GDM1 (cell line): Measurements from ENCODE around the gene SENP8.
A peak's percentile ranks its signal among the peaks of the same experiment; 100 is the strongest.
"Not testable (repeated sequence)": the region's sequence is repeated elsewhere in the genome, so short reads cannot be mapped to it uniquely, and the experiment has no call there.

Experiments used
- DNase-seq: peaks from one replicate; lab custom pipeline; 2025; lab: John Stamatoyannopoulos, UW

Gene SENP8

DNA sequence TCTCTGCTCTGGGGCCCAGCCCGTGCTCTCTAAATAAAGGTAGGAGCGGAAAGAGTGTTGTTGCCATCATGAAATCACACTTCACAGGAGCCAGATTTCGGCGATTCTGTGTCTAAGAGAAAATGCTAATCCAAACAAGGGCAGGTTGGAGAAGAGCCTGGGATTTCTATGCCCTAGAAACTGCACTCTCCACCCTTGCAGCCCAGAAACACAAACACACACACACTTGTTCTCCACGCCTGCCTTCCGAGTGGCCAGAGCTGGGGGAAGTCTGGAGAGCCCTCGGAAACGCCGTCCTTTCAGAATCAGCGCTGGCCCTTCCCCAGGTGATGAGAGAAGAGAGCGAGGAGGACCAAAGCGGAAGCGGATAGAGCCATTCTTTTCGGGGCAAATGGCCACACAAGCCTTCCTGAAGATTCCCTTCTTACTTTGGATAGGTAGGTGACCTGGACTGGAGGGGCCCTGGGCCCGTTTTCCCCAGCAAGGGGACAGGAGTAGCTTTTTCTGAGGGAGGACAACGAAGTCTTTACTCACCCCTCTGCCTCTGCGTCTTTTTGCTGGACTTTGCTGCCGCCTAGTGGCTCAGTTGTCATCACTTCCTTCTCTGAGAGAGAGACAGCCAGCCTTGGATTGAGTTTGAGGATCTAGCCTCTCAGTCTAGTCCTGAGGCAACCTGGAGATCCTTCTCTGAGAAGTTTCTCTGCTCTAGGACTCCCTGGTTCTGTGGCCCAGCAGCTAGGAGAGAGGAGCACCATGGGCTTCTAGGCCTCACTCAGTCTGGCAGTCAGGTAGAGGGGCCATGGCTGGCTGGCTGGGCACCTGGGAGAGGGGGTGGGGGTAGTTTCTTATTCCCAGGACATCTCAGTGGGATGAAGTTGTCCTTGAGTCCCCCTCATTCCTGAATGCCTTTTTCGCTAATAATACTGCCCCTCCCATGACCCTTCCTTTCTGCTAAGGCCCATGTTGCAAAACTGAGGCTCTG, 37.7 kb downstream of the SENP8 start:
- peak; percentile 68 for DNase-seq

DNA sequence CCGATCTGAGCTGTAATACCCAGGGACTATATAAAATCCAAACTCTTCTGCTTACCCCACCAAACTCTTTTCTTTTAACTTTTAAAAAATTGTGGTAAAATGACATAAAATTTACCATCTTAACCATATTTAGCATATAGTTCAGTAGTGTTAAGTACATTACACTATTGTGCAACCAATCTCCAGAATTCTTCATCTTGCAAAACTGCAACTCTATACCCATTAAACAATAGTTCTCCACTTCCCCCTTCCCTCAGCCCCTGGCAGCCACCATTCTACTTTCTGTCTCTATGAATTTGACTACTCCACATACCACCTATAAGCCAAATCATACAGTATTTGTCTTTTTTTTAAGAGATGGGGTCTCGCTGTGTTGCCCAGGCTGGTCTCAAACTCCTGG, 38.7 kb downstream of the SENP8 start:
- DNase-seq: no peak

DNA sequence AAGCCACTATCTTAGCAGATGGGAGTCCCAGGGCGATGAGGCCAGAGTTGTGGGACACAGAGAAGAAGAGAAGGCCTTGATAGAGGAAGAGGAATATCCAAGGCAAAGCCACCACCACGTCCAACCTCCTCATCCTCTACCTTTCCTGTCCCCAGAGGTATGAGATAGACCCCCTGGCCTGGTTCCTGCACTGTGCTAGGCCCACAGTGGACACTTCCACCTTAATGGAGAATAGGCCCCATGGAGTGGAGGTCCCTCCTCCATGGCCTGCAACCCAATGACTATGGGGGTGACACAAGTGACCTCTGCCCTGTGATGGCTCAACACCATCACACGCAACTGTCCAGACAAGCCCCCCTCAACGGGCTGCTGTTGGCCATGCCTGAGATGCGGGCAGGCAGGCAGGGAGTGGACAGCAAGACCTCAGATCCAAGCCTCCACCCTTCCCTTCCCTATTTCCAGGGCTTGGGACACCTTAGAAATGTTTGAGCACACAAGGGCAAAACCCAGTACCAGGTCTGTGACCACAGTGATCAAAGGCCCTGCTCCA, 42.6 kb downstream of the SENP8 start:
- no peak for DNase-seq

DNA sequence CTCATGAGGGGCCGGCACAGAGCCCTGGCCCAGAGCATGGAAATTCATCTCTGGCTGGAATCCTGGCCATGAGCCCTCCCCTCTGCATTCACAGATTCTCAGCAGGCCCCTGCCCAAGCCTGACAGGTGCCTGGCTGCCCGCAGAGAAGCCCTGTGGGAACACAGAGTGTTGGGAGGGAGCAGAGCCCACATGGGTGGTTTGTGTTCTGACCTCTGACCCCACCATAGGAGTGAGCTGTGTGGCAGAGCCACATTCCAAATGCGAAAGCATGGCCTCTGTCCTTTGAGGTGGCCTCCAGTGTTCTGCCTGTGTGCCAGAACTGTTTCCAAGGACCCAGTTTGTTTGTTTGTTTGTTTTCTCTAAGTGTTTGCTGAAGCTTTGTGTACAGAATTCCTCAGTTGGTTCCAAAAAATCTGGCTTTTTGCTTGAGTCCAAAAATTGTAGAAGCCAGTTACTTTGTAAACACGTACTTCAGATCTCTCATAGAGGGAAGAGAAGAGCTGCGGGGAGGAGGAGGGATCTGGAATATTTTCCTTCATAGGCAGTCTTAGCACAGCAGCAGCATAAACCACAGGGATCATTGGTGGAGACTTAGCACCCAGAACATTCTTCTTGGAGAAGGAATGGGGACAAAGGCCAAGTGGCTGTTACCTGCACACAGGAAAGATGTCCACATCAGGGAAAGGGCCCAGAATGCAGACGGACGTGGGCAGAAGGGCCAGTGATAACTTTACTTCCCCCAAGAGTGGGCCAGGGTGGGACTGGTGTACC, 43.3 kb downstream of the SENP8 start:
- DNase-seq: no peak

GRCh38 chr15:72162569-72162968, 44.4 kb downstream of the SENP8 start:
- no peak for DNase-seq

DNA sequence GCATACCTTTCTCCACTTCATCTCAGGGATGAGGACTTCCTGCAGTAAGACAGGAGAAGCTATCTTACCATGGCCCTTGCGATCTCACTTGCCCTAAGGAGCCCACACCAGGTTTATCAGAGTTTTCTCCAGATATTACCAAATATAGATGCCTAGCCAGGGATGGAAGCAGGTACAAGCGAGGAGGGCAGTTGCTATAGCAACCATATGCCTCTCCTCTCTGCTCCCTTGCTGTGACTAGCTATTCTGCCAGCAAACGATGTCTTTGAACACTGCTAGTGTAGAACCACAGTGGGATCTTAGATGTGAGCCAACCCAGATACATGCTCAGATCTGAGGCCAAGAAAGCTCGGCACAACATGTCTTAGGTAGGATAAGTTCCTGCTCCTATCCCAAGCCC, 45.5 kb downstream of the SENP8 start:
- DNase-seq: no peak

DNA sequence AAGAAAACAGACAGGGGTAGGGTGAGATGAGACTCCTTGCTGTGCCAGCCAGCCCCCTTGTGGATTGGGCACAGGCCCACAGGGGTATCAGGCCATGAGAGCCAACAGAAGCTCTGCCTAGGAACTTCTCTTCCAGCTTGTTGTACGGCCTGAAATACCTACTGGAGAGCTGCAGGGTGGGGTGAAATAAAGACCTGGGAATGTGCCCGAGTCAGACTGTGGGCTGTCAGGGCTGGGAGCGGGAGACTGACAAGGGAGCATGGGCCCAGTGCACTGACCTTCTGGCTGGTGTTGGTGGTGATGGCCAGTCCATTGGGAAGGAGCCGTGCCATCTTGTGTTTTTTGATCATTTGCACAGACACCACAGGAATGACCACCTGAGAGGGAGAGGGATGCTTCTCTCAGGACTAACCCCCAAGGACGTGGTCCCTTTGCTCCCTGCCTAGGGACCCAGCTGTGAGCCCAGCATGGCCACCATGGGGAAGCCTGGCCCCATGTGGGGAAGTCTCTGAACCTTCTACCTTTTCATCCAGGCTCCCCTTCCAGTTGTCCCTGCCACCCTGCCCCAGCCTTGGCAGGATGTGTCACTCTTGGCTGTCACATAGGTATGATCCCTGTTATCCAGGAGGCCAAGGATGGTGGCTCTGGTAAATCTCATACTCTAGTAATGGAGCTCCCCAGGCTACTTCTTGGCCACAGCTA, 48.7 kb downstream of the SENP8 start:
- DNase-seq: no peak

DNA sequence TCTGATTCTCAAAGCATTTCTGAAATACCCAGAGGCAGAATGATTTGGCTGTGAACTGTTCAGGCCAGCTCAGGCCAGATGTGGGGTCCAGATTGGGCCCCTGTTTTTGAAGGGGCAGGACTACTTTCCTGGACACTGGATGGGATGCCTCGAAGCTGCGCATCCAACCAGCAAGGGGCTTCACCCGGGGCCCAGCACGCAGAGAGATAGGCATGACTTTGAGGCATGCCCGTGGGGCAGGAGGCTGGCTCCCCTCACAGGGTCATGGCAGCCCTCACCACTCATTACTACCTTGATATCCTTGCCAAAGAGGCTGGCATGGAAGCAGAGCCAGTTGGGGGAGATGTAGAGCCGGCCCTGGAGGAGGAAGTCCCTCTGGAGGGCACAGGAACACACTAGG, 49.2 kb downstream of the SENP8 start:
- no peak for DNase-seq

DNA sequence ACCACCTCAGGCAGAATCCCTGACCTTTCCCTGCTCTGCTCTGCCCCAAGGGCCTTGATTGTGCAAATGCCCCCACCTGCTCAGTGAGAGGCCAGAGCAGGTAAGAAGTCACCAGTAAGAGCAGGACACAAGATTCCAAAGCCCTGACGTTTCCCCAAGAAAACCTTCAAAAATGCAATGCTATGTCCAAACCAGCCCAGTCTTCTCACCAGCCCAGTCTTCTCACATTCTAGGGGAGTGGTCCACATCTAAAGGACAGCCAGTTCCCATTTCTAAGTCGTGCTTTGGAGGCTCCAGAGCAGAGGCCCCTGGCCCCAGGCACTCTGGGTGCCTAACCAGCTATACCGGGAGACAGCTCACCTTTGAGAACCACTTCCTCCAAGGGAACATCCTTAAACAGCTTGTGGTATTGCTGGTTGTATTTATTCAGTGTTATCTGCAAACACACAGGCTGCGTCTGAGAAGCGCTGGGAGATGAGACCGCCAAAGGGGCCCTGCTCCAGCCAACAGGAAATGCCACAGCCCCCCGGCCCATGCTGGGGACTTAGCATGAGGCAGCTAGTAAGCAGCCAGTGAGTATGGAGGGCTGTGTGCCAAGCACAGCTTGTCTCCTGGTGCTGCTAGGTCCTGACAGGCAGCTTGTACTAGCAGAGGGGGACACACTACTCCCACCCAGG, 50.1 kb downstream of the SENP8 start:
- DNase-seq: peak; percentile 54

- no peak for DNase-seq
Measured at GRCh38 chr15:72168808-72169190, 50.6 kb downstream of the SENP8 start.

GRCh38 chr15:72169236-72169920, 51.2 kb downstream of the SENP8 start:
- no peak for DNase-seq

DNA sequence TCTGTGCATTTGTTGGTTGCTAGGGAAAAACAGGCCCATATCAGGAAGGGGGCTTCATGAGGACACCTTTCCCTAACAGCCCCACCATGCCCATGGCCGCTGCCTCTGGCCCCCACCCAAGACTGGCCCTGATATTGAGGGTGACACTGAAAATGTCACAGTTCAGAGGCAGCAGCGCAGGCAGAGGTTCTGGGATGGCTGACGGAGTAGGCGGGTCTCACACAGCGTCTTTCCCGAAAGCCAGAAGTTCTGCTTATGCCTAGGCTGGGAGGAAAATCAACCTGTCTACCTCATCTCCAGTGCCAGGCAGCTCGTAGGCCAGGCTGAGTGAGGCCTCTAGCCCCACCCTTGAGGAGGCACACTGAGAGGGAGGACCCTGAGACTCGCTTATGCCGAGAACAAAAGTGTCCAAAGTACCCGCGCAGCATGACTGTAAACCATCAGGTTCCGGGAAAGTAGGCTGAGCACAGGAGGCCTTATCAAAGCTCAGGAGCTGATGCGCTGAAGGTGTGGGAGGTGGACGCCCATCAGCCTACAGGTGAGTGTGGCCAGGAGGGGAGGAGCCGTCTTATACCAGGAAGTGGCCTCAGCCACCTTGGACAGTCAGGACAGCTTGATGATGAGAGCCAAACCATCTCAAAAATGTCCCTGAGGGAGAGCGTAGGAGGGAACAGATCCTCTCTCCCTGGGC, 51.9 kb downstream of the SENP8 start:
- no peak for DNase-seq

GRCh38 chr15:72170691-72171090, 52.5 kb downstream of the SENP8 start:
- no peak for DNase-seq

DNA sequence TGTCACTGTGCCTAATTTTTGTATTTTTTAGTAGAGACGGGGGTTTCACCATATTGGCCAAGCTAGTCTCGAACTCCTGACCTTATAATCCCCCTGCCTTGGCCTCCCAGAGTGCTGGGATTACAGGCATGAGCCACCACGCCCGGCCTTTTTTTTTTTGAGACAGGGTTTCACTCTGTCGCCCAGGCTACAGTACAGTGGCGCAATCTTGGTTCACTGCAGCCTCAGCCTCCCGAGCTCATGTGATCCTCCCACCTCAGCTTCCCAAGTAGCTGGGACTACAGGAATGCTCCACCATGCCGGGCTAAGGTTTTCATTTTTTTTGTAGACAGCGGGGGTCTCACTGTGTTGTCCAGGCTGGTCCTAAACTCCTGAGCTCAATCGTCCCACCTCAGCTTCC, 53.8 kb downstream of the SENP8 start:
- not testable (repeated sequence) for DNase-seq

DNA sequence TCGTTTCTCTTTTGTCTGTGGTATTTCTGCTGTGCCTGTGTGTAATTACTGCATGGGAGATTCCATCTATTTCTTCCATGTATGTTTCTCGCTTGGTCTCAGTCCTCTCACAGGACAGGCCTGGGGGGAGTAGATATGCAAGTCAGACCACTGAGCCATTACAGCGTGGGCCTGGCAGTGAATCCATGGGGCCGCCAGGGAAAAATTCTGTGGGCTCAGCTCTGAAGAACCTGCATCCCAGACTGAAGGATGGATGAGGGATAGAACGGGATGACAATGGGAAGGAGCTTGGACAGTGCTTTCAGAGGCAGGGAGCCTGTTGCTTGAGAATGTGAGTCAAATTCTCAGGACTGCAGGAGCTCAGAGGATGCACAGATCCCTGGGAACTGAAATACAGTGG, 54.6 kb downstream of the SENP8 start:
- no peak for DNase-seq

- no peak for DNase-seq
Measured at GRCh38 chr15:72173401-72173800, 55.2 kb downstream of the SENP8 start.

DNA sequence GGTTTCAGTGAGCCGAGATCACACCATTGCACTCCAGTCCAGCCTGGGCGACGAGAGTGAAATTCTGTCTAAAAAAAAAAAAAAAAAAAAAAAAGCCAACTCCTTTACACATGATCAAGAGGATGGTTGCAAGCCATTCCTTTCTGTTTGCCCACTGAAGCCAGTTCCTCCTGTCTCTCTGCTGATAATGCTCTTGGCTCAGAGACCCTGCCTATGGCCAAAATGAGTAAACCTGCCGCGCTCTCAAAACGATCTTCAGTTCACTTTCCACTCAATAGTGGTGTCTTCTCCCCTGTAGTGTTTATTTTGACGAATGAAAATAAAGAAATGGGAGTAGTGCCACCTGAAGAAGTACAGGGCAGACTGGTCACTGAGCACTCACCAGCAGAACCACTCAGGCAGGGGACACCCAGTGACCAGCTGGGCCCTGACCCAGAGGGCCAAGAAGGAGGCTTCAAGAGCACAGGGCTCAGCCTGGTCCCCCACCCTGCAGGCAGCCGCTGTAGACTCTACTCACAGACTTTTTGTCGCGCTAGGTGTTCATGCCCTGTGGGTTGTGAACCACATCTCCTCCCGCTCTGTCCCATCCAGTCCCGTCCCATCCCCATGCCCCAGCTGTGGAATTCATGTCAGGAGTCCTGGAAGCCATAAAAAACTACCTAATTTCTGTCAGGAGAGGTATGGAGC, 55.8 kb downstream of the SENP8 start:
- no peak for DNase-seq

- DNase-seq: no peak
Measured at GRCh38 chr15:72174551-72175165, 56.5 kb downstream of the SENP8 start.
